ENCODE data around the gene CYP2J2. TPM values are rescaled to one million over a fixed set of nuclear protein-coding genes. Genes with fewer than 3 reads are reported as not detected.

The CYP2J2 gene
- total RNA-seq, 1 donor from 2014 or later = 1.8 TPM

GRCh38 chr1:59885160-59885832, 41.3 kb downstream of the CYP2J2 start:
- Mint-ChIP-seq H3K4me1 (ENCODE audit: low read depth, unreplicated experiment) (no peaks in the 10 kb centered on the region), H3K4me3 (ENCODE audit: unreplicated experiment) (no peak overlapping the region)
- no peak for FAIRE-seq

GRCh38 chr1:59880735-59881134, 45.8 kb downstream of the CYP2J2 start:
- peaks cover 3% of the 10 kb centered on the region for H3K9me3 ChIP-seq (ENCODE audit: insufficient read depth, low read depth, low read length)
- no peaks in the 10 kb centered on the region for H3K4me1 ChIP-seq (ENCODE audit: insufficient read depth, low read length)
- Mint-ChIP-seq H3K4me3 (ENCODE audit: unreplicated experiment) (no peak overlapping the region), H3K9me3 (ENCODE audit: unreplicated experiment) (peaks cover 3% of the 10 kb centered on the region), H3K4me1 (ENCODE audit: low read depth, unreplicated experiment) (no peaks in the 10 kb centered on the region), H3K36me3 (ENCODE audit: low read depth, unreplicated experiment) (no peaks in the 10 kb centered on the region), H3K27me3 (ENCODE audit: low read depth, unreplicated experiment) (no peaks in the 10 kb centered on the region), H3K27ac (ENCODE audit: unreplicated experiment) (no peak overlapping the region)
- no peaks in the 10 kb centered on the region for H3K27me3 ChIP-seq (ENCODE audit: insufficient read depth, low read length)
- no peak overlapping the region for H3K4me2 ChIP-seq (ENCODE audit: low read length)
- FAIRE-seq (no peak), DNase-seq (ENCODE audit: low read depth) (no peak)
- H4K20me1 ChIP-seq (ENCODE audit: insufficient read depth, low read length) = no peaks in the 10 kb centered on the region
- H2AFZ ChIP-seq (ENCODE audit: low read depth, low read length) = no peak overlapping the region
- no peak overlapping the region for H3K9ac ChIP-seq (ENCODE audit: low read length)
- H3K4me3 ChIP-seq (ENCODE audit: insufficient read depth, low read depth, low read length) = no peak overlapping the region
- H3K27ac ChIP-seq (ENCODE audit: low read depth, low read length) = no peak overlapping the region
- no peaks in the 10 kb centered on the region for H3K79me2 ChIP-seq (ENCODE audit: insufficient read depth, low read length)
- no peaks in the 10 kb centered on the region for H3K36me3 ChIP-seq (ENCODE audit: insufficient read depth, low read length)
- TF ChIP-seq EZH2 (IDR thresholded peaks at IDR 0.05; ENCODE audit: insufficient read depth, low read length) (no peak), CTCF (IDR thresholded peaks at IDR 0.05; ENCODE audit: insufficient read depth, low read depth, low read length) (no peak)

More at GRCh38 chr1:59885160-59885832, 41.3 kb downstream of the CYP2J2 start:
- Histone ChIP-seq H3K4me1 (ENCODE audit: insufficient read depth, low read length) (no peaks in the 10 kb centered on the region), H3K27me3 (ENCODE audit: insufficient read depth, low read length) (no peaks in the 10 kb centered on the region), H3K4me2 (ENCODE audit: low read length) (no peak overlapping the region), H3K27ac (ENCODE audit: low read depth, low read length) (no peak overlapping the region), H3K4me3 (ENCODE audit: insufficient read depth, low read depth, low read length) (no peak overlapping the region), H3K79me2 (ENCODE audit: insufficient read depth, low read length) (no peaks in the 10 kb centered on the region), H3K36me3 (ENCODE audit: insufficient read depth, low read length) (no peaks in the 10 kb centered on the region), H3K9me3 (ENCODE audit: insufficient read depth, low read depth, low read length) (no peaks in the 10 kb centered on the region), H4K20me1 (ENCODE audit: insufficient read depth, low read length) (no peaks in the 10 kb centered on the region), H2AFZ (ENCODE audit: low read depth, low read length) (no peak overlapping the region), H3K9ac (ENCODE audit: low read length) (no peak overlapping the region)
- H3K27me3 Mint-ChIP-seq (ENCODE audit: low read depth, unreplicated experiment) = no peaks in the 10 kb centered on the region
- no peak overlapping the region for H3K27ac Mint-ChIP-seq (ENCODE audit: unreplicated experiment)
- no peak for DNase-seq (ENCODE audit: low read depth)
- H3K36me3 Mint-ChIP-seq (ENCODE audit: low read depth, unreplicated experiment) = no peaks in the 10 kb centered on the region
- TF ChIP-seq EZH2 (IDR thresholded peaks at IDR 0.05; ENCODE audit: insufficient read depth, low read length) (no peak), CTCF (IDR thresholded peaks at IDR 0.05; ENCODE audit: insufficient read depth, low read depth, low read length) (no peak)
- peaks cover 13% of the 10 kb centered on the region for H3K9me3 Mint-ChIP-seq (ENCODE audit: unreplicated experiment)

- Mint-ChIP-seq H3K4me1 (ENCODE audit: low read depth, unreplicated experiment) (no peaks in the 10 kb centered on the region), H3K9me3 (ENCODE audit: unreplicated experiment) (peaks cover 3% of the 10 kb centered on the region), H3K27me3 (ENCODE audit: low read depth, unreplicated experiment) (no peaks in the 10 kb centered on the region), H3K27ac (ENCODE audit: unreplicated experiment) (no peak overlapping the region), H3K4me3 (ENCODE audit: unreplicated experiment) (no peak overlapping the region), H3K36me3 (ENCODE audit: low read depth, unreplicated experiment) (no peaks in the 10 kb centered on the region)
- H3K9ac ChIP-seq (ENCODE audit: low read length) = no peak overlapping the region
- H2AFZ ChIP-seq (ENCODE audit: low read depth, low read length) = no peak overlapping the region
- H3K79me2 ChIP-seq (ENCODE audit: insufficient read depth, low read length) = no peaks in the 10 kb centered on the region
- no peak overlapping the region for H3K4me2 ChIP-seq (ENCODE audit: low read length)
- H4K20me1 ChIP-seq (ENCODE audit: insufficient read depth, low read length) = no peaks in the 10 kb centered on the region
- H3K36me3 ChIP-seq (ENCODE audit: insufficient read depth, low read length) = no peaks in the 10 kb centered on the region
- H3K4me3 ChIP-seq (ENCODE audit: insufficient read depth, low read depth, low read length) = no peak overlapping the region
- TF ChIP-seq EZH2 (IDR thresholded peaks at IDR 0.05; ENCODE audit: insufficient read depth, low read length) (no peak), CTCF (IDR thresholded peaks at IDR 0.05; ENCODE audit: insufficient read depth, low read depth, low read length) (no peak)
- no peak for DNase-seq (ENCODE audit: low read depth)
- H3K27me3 ChIP-seq (ENCODE audit: insufficient read depth, low read length) = no peaks in the 10 kb centered on the region
- FAIRE-seq = no peak
- H3K9me3 ChIP-seq (ENCODE audit: insufficient read depth, low read depth, low read length) = peaks cover 3% of the 10 kb centered on the region
- no peak overlapping the region for H3K27ac ChIP-seq (ENCODE audit: low read depth, low read length)
- no peaks in the 10 kb centered on the region for H3K4me1 ChIP-seq (ENCODE audit: insufficient read depth, low read length)
Observed at GRCh38 chr1:59879996-59880505, 46.5 kb downstream of the CYP2J2 start.
